C4-2B (cell line): Measurements from ENCODE around the gene AUTS2.

Experiments used
- CTCF ChIP-seq: fragments of 450-650 bp; conservative IDR thresholded peaks from 2 replicates; pipeline ENCODE4 v1.5.1; 2017; ENCODE audit warnings: mild to moderate bottlenecking
- ZFX ChIP-seq: fragments of 450-650 bp; IDR thresholded peaks from 2 replicates; pipeline ENCODE4 v1.6.1; 2017

- TF ChIP-seq CTCF, result no peak
- TF ChIP-seq ZFX, result no peak
These were observed 644.6 kb downstream of the AUTS2 start for GRCh38 chr7:70242826-70243225.
